ENCODE measurements around the gene STAM2. TPM values are rescaled to one million over a fixed set of nuclear protein-coding genes. Genes with fewer than 3 reads are reported as not detected.

STAM2 gene
- polyA plus RNA-seq, 2 of the 4 experiments (the other 2 are of a cell fraction): 13.8 to 34.5 TPM

GRCh38 chr2:152100961-152101360 is 74.6 kb downstream of the STAM2 start:
- TF ChIP-seq USF2 (IDR thresholded peaks at IDR 0.05) (no peak), MAFK (IDR thresholded peaks at IDR 0.05; ENCODE audit: partially characterized antibody) (no peak), HDAC2 (IDR thresholded peaks at IDR 0.05) (no peak), BCL3 (IDR thresholded peaks at IDR 0.05) (no peak), NR3C1 (IDR thresholded peaks at IDR 0.05) (no peak), ESRRA (IDR thresholded peaks at IDR 0.05; ENCODE audit: borderline replicate concordance, low read length) (no peak), EP300 (IDR thresholded peaks at IDR 0.05) (no peak), ATOH8 (CRISPR knock-in tag; IDR thresholded peaks at IDR 0.05; ENCODE audit: low read depth) (no peak), TFCP2L1 (CRISPR knock-in tag; IDR thresholded peaks at IDR 0.05) (no peak)
- ATAC-seq: no peak
- FAIRE-seq: no peak
- no peak overlapping the region for H3K4me2 ChIP-seq
- no peak overlapping the region for H3K27ac ChIP-seq
- no peak for DNase-seq (ENCODE audit: low read depth in 1 of 2, low spot score in 1 of 2)
- no peak overlapping the region for H3K4me3 ChIP-seq
- POLR2A ChIA-PET: no interaction called here
- 69% methylated on average over 2 of the region's 2 CpGs for WGBS (ENCODE audit: missing lambda C conversion rate)
- no peaks in the 10 kb centered on the region for H3K9me3 ChIP-seq
- CTCF ChIA-PET: interaction anchor here (1.0 to 2.2 kb wide), 3 partner anchors 11 to 534 kb away, joined by 4 to 10 read pairs (median 7); no protein-coding TSS in a partner anchor
- peaks cover 8% of the 10 kb centered on the region; the same call in 1 of the 3 replicates for H3K4me1 ChIP-seq

GRCh38 chr2:152099367-152100050 is 76.1 kb downstream of the STAM2 start:
- FAIRE-seq (no peak), ATAC-seq (peak; percentile 43 to 50; a peak in 3 of 6 replicates), DNase-seq (ENCODE audit: low read depth in 1 of 2, low spot score in 1 of 2) (peak; percentile 10 to 13)
- TF ChIP-seq ESRRA (IDR thresholded peaks at IDR 0.05; ENCODE audit: borderline replicate concordance, low read length) (no peak), FOSL2 (IDR thresholded peaks at IDR 0.05) (no peak), FOSL2 (CRISPR knock-in tag; IDR thresholded peaks at IDR 0.05) (no peak), HOXB5 (CRISPR knock-in tag; IDR thresholded peaks at IDR 0.05) (no peak), CBX8 (IDR thresholded peaks at IDR 0.05) (peak; percentile 60; the same call in 1 of the 2 replicates)
- peak overlapping the region; percentile 43 to 84; a peak in 4 of 6 replicates for H3K27ac ChIP-seq
- ChIA-PET CTCF (interaction anchor here (1.0 to 2.2 kb wide), 2 partner anchors 12 to 74 kb away, joined by 3 to 7 read pairs; no protein-coding TSS in a partner anchor), POLR2A (no interaction called here)
- peak overlapping the region; percentile 98 for H3K4me2 ChIP-seq
- peak overlapping the region; percentile 78 for H3K4me3 ChIP-seq
- whole genome bisulfite sequencing (ENCODE audit: missing lambda C conversion rate): 29% methylated on average over 19 of the region's 19 CpGs
- H3K4me1 ChIP-seq: peaks cover 8% of the 10 kb centered on the region; the same call in 1 of the 3 replicates
- no peaks in the 10 kb centered on the region for H3K9me3 ChIP-seq

- peak in 1 of 2 experiments; percentile 12 for DNase-seq (ENCODE audit: low read depth in 1 of 2, low spot score in 1 of 2)
- peaks cover 8% of the 10 kb centered on the region; the same call in 1 of the 3 replicates for H3K4me1 ChIP-seq
- POLR2A ChIA-PET: no interaction called here
- ATAC-seq: peak; percentile 14 to 67; a peak in 4 of 6 replicates
- H3K9me3 ChIP-seq: no peaks in the 10 kb centered on the region
- TF ChIP-seq SREBF2 (IDR thresholded peaks at IDR 0.05) (no peak), MAX (IDR thresholded peaks at IDR 0.05) (peak; percentile 47), SMC3 (IDR thresholded peaks at IDR 0.05) (no peak), RNF2 (IDR thresholded peaks at IDR 0.05; ENCODE audit: borderline replicate concordance, low read depth) (0 out of 2 replicates have a peak, but pooled peaks have one; percentile 15), ZFP36 (IDR thresholded peaks at IDR 0.05; ENCODE audit: borderline replicate concordance, partially characterized antibody) (no peak), JUNB (IDR thresholded peaks at IDR 0.05) (no peak), RAD21 (conservative IDR thresholded peaks at IDR 0.05 in 1 of 2, IDR thresholded peaks at IDR 0.05 in 1 of 2) (no peak), E2F6 (IDR thresholded peaks at IDR 0.05; ENCODE audit: borderline replicate concordance, low read depth) (peak; percentile 42; the same call in 1 of the 2 replicates), ZC3H11A (IDR thresholded peaks at IDR 0.05) (no peak), MYC (IDR thresholded peaks at IDR 0.05; ENCODE audit: borderline replicate concordance, low read length) (no peak), MAFK (IDR thresholded peaks at IDR 0.05; ENCODE audit: partially characterized antibody) (no peak)
- peak within 1 kb of the TSS; percentile 43 to 84; a peak in 5 of 6 replicates for H3K27ac ChIP-seq
- no peak for FAIRE-seq
- whole genome bisulfite sequencing (ENCODE audit: missing lambda C conversion rate): under 1% methylated on average over 37 of the region's 73 CpGs
- CTCF ChIA-PET: interaction anchor here (2.2 kb wide), 1 partner anchor 13 kb away, joined by 7 read pairs; no protein-coding TSS in a partner anchor
- H3K4me3 ChIP-seq: peak within 1 kb of the TSS; percentile 78
- H3K4me2 ChIP-seq: peak within 1 kb of the TSS; percentile 98
Measured at GRCh38 chr2:152098496-152099366, 76.8 kb downstream of the STAM2 start, which contains the start of gene CACNB4. Gene CACNB4 (minus strand): TSS chr2:152099044.
